Measurements from ENCODE around the gene PHACTR4. TPM values are rescaled to one million over a fixed set of nuclear protein-coding genes. Genes with fewer than 3 reads are reported as not detected.

The PHACTR4 gene
- total and polyA plus RNA-seq, 2 of the 13 experiments (the other 11 are each of a cell fraction or from before 2014, with no cell fraction given) = 13.9 to 17.1 TPM

- TF ChIP-seq ZNF138 (CRISPR knock-in tag; IDR thresholded peaks at IDR 0.05; ENCODE audit: low read depth) (no peak), MAFF (IDR thresholded peaks at IDR 0.05; ENCODE audit: low read depth, low read length) (no peak), ZNF562 (CRISPR knock-in tag; IDR thresholded peaks at IDR 0.05; ENCODE audit: borderline replicate concordance) (0 out of 2 replicates have a peak, but pooled peaks have one; percentile 12), TSC22D2 (CRISPR knock-in tag; IDR thresholded peaks at IDR 0.05; ENCODE audit: borderline replicate concordance) (no peak), MAF1 (CRISPR knock-in tag; IDR thresholded peaks at IDR 0.05; ENCODE audit: borderline replicate concordance) (no peak), HNRNPL (IDR thresholded peaks at IDR 0.05; ENCODE audit: low read depth, low read length) (no peak), ZBTB49 (CRISPR knock-in tag; IDR thresholded peaks at IDR 0.05; ENCODE audit: borderline replicate concordance) (no peak), RBM22 (optimal IDR thresholded peaks at IDR 0.05; ENCODE audit: low read length) (peak; percentile 100), LBX2 (CRISPR knock-in tag; IDR thresholded peaks at IDR 0.05; ENCODE audit: borderline replicate concordance) (no peak), MTA1 (CRISPR knock-in tag; IDR thresholded peaks at IDR 0.05; ENCODE audit: borderline replicate concordance) (no peak), CBX2 (IDR thresholded peaks at IDR 0.05; ENCODE audit: low read depth, low read length) (no peak), CBX2 (CRISPR knock-in tag; IDR thresholded peaks at IDR 0.05; ENCODE audit: low read depth) (no peak), SNAPC5 (CRISPR knock-in tag; IDR thresholded peaks at IDR 0.05; ENCODE audit: borderline replicate concordance) (no peak), ZNF724P (CRISPR knock-in tag; IDR thresholded peaks at IDR 0.05; ENCODE audit: borderline replicate concordance) (0 out of 2 replicates have a peak, but pooled peaks have one; percentile 33), KDM1A (CRISPR knock-in tag; IDR thresholded peaks at IDR 0.05) (no peak), MXD1 (CRISPR knock-in tag; IDR thresholded peaks at IDR 0.05) (no peak), ZNF639 (CRISPR knock-in tag; conservative IDR thresholded peaks at IDR 0.05) (no peak), TCF7L2 (IDR thresholded peaks at IDR 0.05; ENCODE audit: low read depth, low read length) (no peak), HES4 (CRISPR knock-in tag; IDR thresholded peaks at IDR 0.05; ENCODE audit: borderline replicate concordance) (no peak), CREB3 (CRISPR knock-in tag; IDR thresholded peaks at IDR 0.05) (no peak), SP140L (CRISPR knock-in tag; IDR thresholded peaks at IDR 0.05; ENCODE audit: borderline replicate concordance) (no peak), RARA (CRISPR knock-in tag; IDR thresholded peaks at IDR 0.05) (no peak), HNRNPK (IDR thresholded peaks at IDR 0.05; ENCODE audit: low read depth, low read length, poor library complexity, severe bottlenecking) (no peak), ZNF34 (CRISPR knock-in tag; IDR thresholded peaks at IDR 0.05; ENCODE audit: borderline replicate concordance) (no peak), ZFP41 (CRISPR knock-in tag; IDR thresholded peaks at IDR 0.05; ENCODE audit: borderline replicate concordance) (no peak), SP4 (CRISPR knock-in tag; IDR thresholded peaks at IDR 0.05) (no peak), ZNF30 (CRISPR knock-in tag; IDR thresholded peaks at IDR 0.05) (no peak)
Observed at GRCh38 chr1:28510970-28511440, 141.5 kb downstream of the PHACTR4 start (continued).
